GM15510 (cell line): ENCODE measurements around the gene SLC45A1.

Source experiments
- POLR2A ChIP-seq: IDR thresholded peaks from 3 replicates; pipeline ENCODE4 v1.6.1; 2011; ENCODE audit warnings: borderline replicate concordance; ENCODE audit not compliant: insufficient read length; ENCODE audit errors: extremely low read depth

Gene SLC45A1

GRCh38 chr1:8299963-8300362, 18.0 kb upstream of the SLC45A1 start:
- TF ChIP-seq POLR2A, result no peak

- no peak for TF ChIP-seq POLR2A
Measured at GRCh38 chr1:8302081-8302956, 15.6 kb upstream of the SLC45A1 start.

- TF ChIP-seq POLR2A, result no peak
Measured at GRCh38 chr1:8303141-8303540, 14.8 kb upstream of the SLC45A1 start.

- no peak for TF ChIP-seq POLR2A
Measured at GRCh38 chr1:8303876-8304275, 14.0 kb upstream of the SLC45A1 start.

GRCh38 chr1:8307628-8308027, 10.3 kb upstream of the SLC45A1 start:
- no peak for TF ChIP-seq POLR2A

GRCh38 chr1:8311068-8311718, 6.7 kb upstream of the SLC45A1 start:
- TF ChIP-seq POLR2A, result no peak

GRCh38 chr1:8312235-8313218, 5.4 kb upstream of the SLC45A1 start:
- TF ChIP-seq POLR2A, result no peak

- TF ChIP-seq POLR2A, result no peak
Measured at GRCh38 chr1:8313231-8313630, 4.7 kb upstream of the SLC45A1 start.

- no peak for TF ChIP-seq POLR2A
Measured at GRCh38 chr1:8314346-8315280, 3.3 kb upstream of the SLC45A1 start.

- TF ChIP-seq POLR2A, result no peak
Measured at GRCh38 chr1:8315573-8316475, 2.1 kb upstream of the SLC45A1 start.

GRCh38 chr1:8318436-8318835, 522 bp downstream of the SLC45A1 start:
- no peak for TF ChIP-seq POLR2A

GRCh38 chr1:8321612-8322011, 3.7 kb downstream of the SLC45A1 start:
- no peak for TF ChIP-seq POLR2A

GRCh38 chr1:8323706-8324105, 5.8 kb downstream of the SLC45A1 start:
- no peak for TF ChIP-seq POLR2A
